LNCAP (cell line): ENCODE data around the gene TEAD1.

ENCODE experiments used
- TF ChIP-seq, protein P1 (sequence below): fragments of 450-650 bp; IDR thresholded peaks from 2 replicates; pipeline ENCODE4 v1.5.1; 2017; ENCODE audit warnings: mild to moderate bottlenecking

The TEAD1 gene

GRCh38 chr11:12808519-12808918 lies 134.3 kb downstream of the TEAD1 start:
- TF ChIP-seq, protein P1, sequence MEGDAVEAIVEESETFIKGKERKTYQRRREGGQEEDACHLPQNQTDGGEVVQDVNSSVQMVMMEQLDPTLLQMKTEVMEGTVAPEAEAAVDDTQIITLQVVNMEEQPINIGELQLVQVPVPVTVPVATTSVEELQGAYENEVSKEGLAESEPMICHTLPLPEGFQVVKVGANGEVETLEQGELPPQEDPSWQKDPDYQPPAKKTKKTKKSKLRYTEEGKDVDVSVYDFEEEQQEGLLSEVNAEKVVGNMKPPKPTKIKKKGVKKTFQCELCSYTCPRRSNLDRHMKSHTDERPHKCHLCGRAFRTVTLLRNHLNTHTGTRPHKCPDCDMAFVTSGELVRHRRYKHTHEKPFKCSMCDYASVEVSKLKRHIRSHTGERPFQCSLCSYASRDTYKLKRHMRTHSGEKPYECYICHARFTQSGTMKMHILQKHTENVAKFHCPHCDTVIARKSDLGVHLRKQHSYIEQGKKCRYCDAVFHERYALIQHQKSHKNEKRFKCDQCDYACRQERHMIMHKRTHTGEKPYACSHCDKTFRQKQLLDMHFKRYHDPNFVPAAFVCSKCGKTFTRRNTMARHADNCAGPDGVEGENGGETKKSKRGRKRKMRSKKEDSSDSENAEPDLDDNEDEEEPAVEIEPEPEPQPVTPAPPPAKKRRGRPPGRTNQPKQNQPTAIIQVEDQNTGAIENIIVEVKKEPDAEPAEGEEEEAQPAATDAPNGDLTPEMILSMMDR = no peak

GRCh38 chr11:12809364-12809763 lies 135.1 kb downstream of the TEAD1 start:
- TF ChIP-seq, protein P1 = no peak

GRCh38 chr11:12809864-12810567 lies 135.8 kb downstream of the TEAD1 start:
- TF ChIP-seq, protein P1 = no peak

GRCh38 chr11:12810568-12810894 lies 136.3 kb downstream of the TEAD1 start:
- TF ChIP-seq, protein P1 = no peak

DNA sequence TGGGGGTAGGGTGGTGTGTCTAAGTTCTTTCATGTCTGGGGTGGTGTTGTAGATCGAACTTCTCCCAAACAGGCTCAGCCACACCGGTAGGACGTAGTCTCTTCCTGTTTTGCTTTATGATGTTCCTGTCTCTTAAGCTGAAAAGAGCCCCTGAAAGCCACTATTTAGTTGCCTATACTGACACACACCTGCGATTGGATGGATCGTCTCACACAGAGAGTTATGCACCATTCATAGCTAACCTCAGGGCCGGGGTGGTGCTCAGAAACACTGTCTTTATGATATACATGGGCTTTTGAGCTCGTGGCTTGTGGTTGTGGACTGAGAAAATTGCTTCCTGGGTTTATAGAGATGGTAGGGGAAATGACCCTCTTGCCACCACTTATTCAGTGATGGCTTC lies 137.6 kb downstream of the TEAD1 start:
- TF ChIP-seq, protein P1 = no peak

DNA sequence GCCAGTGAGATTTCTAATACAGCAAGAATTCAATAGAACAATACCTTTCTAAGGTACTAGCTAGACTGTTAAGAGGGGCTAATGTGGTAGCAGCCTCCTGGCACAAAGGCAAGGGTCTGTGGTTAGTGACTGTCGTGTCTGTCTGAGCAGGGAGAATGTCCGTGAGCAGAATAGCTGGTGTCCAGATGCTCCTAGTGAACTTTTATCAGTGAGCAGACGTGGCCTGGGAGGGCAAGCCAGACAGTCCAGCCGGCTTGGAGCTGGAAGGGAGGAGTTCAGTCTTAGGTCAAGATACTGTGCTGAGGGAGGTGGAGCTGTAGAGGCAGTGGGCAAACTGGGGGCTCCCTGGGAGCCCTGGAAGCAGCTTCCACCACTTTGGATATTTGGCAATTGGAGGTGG lies 138.6 kb downstream of the TEAD1 start:
- TF ChIP-seq, protein P1 = no peak

DNA sequence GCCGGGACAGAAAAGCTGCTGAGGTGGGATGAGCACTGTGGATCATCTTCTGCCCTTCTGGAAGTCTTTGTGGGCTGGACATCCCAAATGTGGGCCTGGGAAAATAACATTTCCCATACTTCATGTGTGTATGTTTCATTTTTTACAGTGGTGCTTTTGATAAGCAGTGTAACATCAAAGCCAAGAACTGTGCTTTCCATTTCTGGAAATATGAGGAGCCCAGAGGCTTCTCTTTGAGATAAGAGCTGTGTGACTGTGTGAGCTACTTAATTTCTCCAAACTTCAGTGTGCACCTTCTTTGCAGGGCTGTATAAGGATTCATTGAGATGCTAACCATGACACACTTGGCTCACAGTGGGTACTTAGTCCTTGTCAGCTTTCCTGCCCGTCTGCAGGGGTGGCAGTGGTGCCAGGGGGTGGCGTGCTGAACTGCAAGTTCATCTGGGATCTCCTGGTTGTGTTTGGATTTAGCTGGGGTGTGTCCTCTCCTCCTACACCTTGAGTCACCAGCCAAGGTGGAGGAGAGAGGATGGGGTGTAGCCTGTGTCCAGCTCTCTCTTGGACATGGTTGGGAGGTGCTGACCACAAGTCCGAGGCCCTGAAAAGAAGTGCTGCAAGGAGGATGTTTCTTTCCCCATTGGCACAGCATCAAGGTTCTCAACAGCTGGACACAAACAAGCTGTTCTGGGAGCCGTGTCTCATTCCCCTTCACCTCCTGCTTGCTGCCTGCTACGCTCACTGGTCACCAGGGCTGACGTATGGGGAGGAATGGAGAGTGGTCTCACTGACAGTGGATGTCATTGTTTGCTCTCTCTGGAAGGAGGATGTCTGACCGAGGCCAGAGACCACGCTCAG lies 139.4 kb downstream of the TEAD1 start:
- TF ChIP-seq, protein P1 = no peak
